HCT116 (cell line): Measurements from ENCODE around the gene GAK. TPM values are rescaled to one million over a fixed set of nuclear protein-coding genes. Genes with fewer than 3 reads are reported as not detected.

Experiments
- ATAC-seq: fragments of 200-7000 bp; cut with Tn5 transposase; 2 replicates; pipeline ENCODE4 v1.9.1; 2020; ENCODE audit warnings: mild to moderate bottlenecking, moderate library complexity
- BruUV-seq: library from RNA; stranded (reverse); fragments of 400-500 nt; replicated peaks from 2 replicates; lab custom pipeline; 2021; lab: Mats Ljungman, UMichigan
- CTCF ChIA-PET: fragments of 300-600 bp; sonication (Branson Sonifier 250); formaldehyde crosslinking; loops from one replicate; lab custom pipeline; 2021; ENCODE audit warnings: antibody characterized with exemption; lab: Charles Lee
- POLR2A ChIA-PET: fragments of 300-600, 350-600 bp; sonication (Branson Sonifier 250); formaldehyde crosslinking; loops from one replicate; lab custom pipeline; 2021; ENCODE audit warnings: antibody characterized with exemption; lab: Charles Lee
- RAD21 ChIA-PET, 2 experiments: fragments of 300-600 bp; sonication (Branson Sonifier 250); formaldehyde crosslinking; loops; one replicate each; lab custom pipeline; 2023; ENCODE audit warnings: low total read pairs in 2 of 2; ENCODE audit not compliant: uncharacterized antibody in 2 of 2, unreplicated experiment in 2 of 2, low non-redundant PET in 1 of 2; lab: Charles Lee
- DNase-seq: peaks from one replicate; pipeline ENCODE4 v3.0.0-alpha.2; 2010; ENCODE audit warnings: low read depth, low spot score
- H2AFZ ChIP-seq: fragments of 200-600 bp; shearing (Covaris generic), sonication (generic); 2 replicates; pipeline ENCODE4 v1.6.1; 2017; ENCODE audit warnings: low read depth, mixed run types, mixed read lengths, antibody characterized with exemption, low read length; ENCODE audit not compliant: poor library complexity, severe bottlenecking
- H3K27ac ChIP-seq: 2 replicates; pipeline ENCODE4 v1.5.1; 2012; ENCODE audit warnings: low read depth, low read length
- H3K27me3 ChIP-seq: fragments of 200-600 bp; sonication (generic); 2 replicates; pipeline ENCODE4 v1.6.1; 2016; ENCODE audit warnings: mixed run types, low read length, mixed read lengths; ENCODE audit not compliant: insufficient read depth
- H3K36me3 ChIP-seq, 2 experiments: fragments of 200-500 bp in 1 of 2; fragments of 200-600 bp in 1 of 2; sonication (Bioruptor generic) in 1 of 2; sonication (generic) in 1 of 2; 2 replicates each; pipeline versions ENCODE4 v1.5.1 to v1.6.1; 2014 to 2016; ENCODE audit warnings: low read length in 2 of 2, inconsistent platforms in 1 of 2, mixed read lengths in 1 of 2, mixed run types in 1 of 2; ENCODE audit not compliant: insufficient read depth in 2 of 2, control insufficient read depth in 1 of 2
- H3K4me1 ChIP-seq, 2 experiments: fragments of 200-600 bp in 1 of 2; sonication (generic) in 1 of 2; 2 replicates each; pipeline versions ENCODE4 v1.5.1 to v1.6.1; 2012 to 2017; ENCODE audit warnings: low read length in 2 of 2, inconsistent platforms in 1 of 2, mild to moderate bottlenecking in 1 of 2, mixed read lengths in 1 of 2, mixed run types in 1 of 2, moderate library complexity in 1 of 2; ENCODE audit not compliant: insufficient read depth in 2 of 2, control insufficient read depth in 1 of 2
- H3K4me2 ChIP-seq: fragments of 200-600 bp; sonication (generic); 2 replicates; pipeline ENCODE4 v1.6.1; 2017; ENCODE audit warnings: mixed run types, low read length, mixed read lengths
- H3K4me3 ChIP-seq, 2 experiments: fragments of 200-600 bp in 1 of 2; sonication (generic) in 1 of 2; replicated peaks in 1 of 2; 2 replicates each; pipeline ENCODE4 v1.5.1; 2011 to 2016; ENCODE audit warnings: low read length in 2 of 2, control low read depth in 1 of 2, low read depth in 1 of 2, mild to moderate bottlenecking in 1 of 2, mixed read lengths in 1 of 2, mixed run types in 1 of 2
- H3K79me2 ChIP-seq: fragments of 200-600 bp; sonication (generic); 2 replicates; pipeline ENCODE4 v1.6.1; 2017; ENCODE audit warnings: mild to moderate bottlenecking, mixed run types, low read length, moderate library complexity, mixed read lengths; ENCODE audit not compliant: insufficient read depth
- H3K9ac ChIP-seq: fragments of 200-600 bp; sonication (generic); 2 replicates; pipeline ENCODE4 v1.6.1; 2016; ENCODE audit warnings: low read length, mixed read lengths
- H3K9me2 ChIP-seq: fragments of 200-600 bp; sonication (generic), shearing (Covaris generic); 2 replicates; pipeline ENCODE4 v1.6.1; 2017; ENCODE audit warnings: mixed run types, mild to moderate bottlenecking, moderate library complexity; ENCODE audit not compliant: insufficient read depth
- H3K9me3 ChIP-seq, 2 experiments: fragments of 200-500 bp in 1 of 2; fragments of 200-600 bp in 1 of 2; sonication (Bioruptor generic) in 1 of 2; sonication (generic) in 1 of 2; 2 replicates each; pipeline ENCODE4 v1.6.1; 2014 to 2017; ENCODE audit warnings: low read length in 2 of 2, mixed read lengths in 2 of 2, inconsistent platforms in 1 of 2, low read depth in 1 of 2, mild to moderate bottlenecking in 1 of 2, mixed run types in 1 of 2, moderate library complexity in 1 of 2; ENCODE audit not compliant: control insufficient read depth in 1 of 2, insufficient read depth in 1 of 2
- H4K20me1 ChIP-seq: fragments of 200-600 bp; sonication (generic), shearing (Covaris generic); 2 replicates; pipeline ENCODE4 v1.6.1; 2017; ENCODE audit warnings: mixed run types, mild to moderate bottlenecking, moderate library complexity; ENCODE audit not compliant: insufficient read depth
- CBX3 ChIP-seq: IDR thresholded peaks from 2 replicates; pipeline ENCODE4 v1.6.1; 2012; ENCODE audit warnings: low read depth
- CEBPB ChIP-seq: IDR thresholded peaks from 2 replicates; pipeline ENCODE4 v1.6.1; 2012; ENCODE audit warnings: low read depth
- ELF1 ChIP-seq: IDR thresholded peaks from 2 replicates; pipeline ENCODE4 v1.6.1; 2012; ENCODE audit warnings: low read depth, borderline replicate concordance
- EZH2 ChIP-seq: fragments of 200-600 bp; sonication (generic); IDR thresholded peaks from 2 replicates; pipeline ENCODE4 v1.6.1; 2017; ENCODE audit warnings: antibody characterized with exemption, mixed run types
- RAD21 ChIP-seq: IDR thresholded peaks from 2 replicates; pipeline ENCODE4 v1.6.1; 2012; ENCODE audit warnings: low read depth, mild to moderate bottlenecking
- SP1 ChIP-seq: IDR thresholded peaks from 2 replicates; pipeline ENCODE4 v1.6.1; 2012; ENCODE audit warnings: low read depth
- SRF ChIP-seq: IDR thresholded peaks from 2 replicates; pipeline ENCODE4 v1.6.1; 2012; ENCODE audit warnings: low read depth
- TCF7L2 ChIP-seq: IDR thresholded peaks from 2 replicates; pipeline ENCODE4 v1.7.0; 2011; ENCODE audit warnings: borderline replicate concordance, inconsistent platforms; ENCODE audit not compliant: insufficient read depth, insufficient read length; ENCODE audit errors: extremely low read depth
- YY1 ChIP-seq: IDR thresholded peaks from 2 replicates; pipeline ENCODE4 v1.6.1; 2011; ENCODE audit warnings: low read length, low read depth, moderate library complexity, mild to moderate bottlenecking; ENCODE audit not compliant: insufficient replicate concordance; ENCODE audit errors: extremely low read depth
- ZFX ChIP-seq: fragments of 450-650 bp; IDR thresholded peaks from 2 replicates; pipeline ENCODE4 v1.6.1; 2017
- intact Hi-C: fragments of 100-400 bp; cut with micrococcal nuclease; formaldehyde crosslinking; loops from 2 replicates; pipeline ENCODE4 v1.10.0; 2022
- total RNA-seq: library from RNA; stranded (reverse); gene quantifications from one replicate; pipeline ENCODE4 v1.2.1, GENCODE V29; 2021; ENCODE audit not compliant: unreplicated experiment
- TF ChIP-seq, protein P1 (sequence below), 3 experiments: fragments of 200-600 bp in 1 of 3; sonication (generic) in 1 of 3; IDR thresholded peaks in 2 of 3; conservative IDR thresholded peaks in 1 of 3; 2 replicates each; pipeline ENCODE4 v1.5.1; 2012 to 2017; ENCODE audit warnings: low read depth in 2 of 3, low read length in 2 of 3, antibody characterized with exemption in 1 of 3, borderline replicate concordance in 1 of 3, control low read depth in 1 of 3, mild to moderate bottlenecking in 1 of 3, mixed read lengths in 1 of 3, mixed run types in 1 of 3, moderate library complexity in 1 of 3; ENCODE audit not compliant: insufficient read depth in 1 of 3

The GAK gene
- total RNA-seq, 1 experiment from 2014 or later: 123 TPM

DNA sequence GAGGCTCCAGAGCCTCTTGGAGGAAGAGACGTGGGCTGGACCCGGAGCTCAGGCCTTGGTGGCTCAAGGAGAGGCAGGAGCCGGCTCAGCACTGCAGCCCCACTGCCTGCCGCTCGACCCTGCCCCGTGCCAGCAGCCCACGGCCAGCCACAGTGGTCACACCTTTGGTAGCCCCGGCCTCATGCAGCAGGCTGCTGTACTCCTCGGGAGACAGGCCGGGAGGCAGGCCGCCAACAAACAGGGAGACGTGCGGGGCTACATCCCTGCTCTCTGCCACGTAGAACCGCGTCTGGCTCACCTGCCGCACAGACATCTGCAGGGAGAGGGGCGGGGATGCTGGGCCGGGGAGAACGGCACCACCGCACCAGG is 33.6 kb upstream of the GAK start:
- BruUV-seq: no TSS peak
- no peaks in the 10 kb centered on the region for H3K9me2 ChIP-seq
- H3K79me2 ChIP-seq: no peaks in the 10 kb centered on the region
- H3K36me3 ChIP-seq: no peaks in the 10 kb centered on the region
- TF ChIP-seq SP1 (no peak), EZH2 (no peak), YY1 (no peak), CEBPB (no peak), RAD21 (no peak), TCF7L2 (no peak), CBX3 (no peak), SRF (no peak), ZFX (no peak), ELF1 (no peak)
- TF ChIP-seq, protein P1, sequence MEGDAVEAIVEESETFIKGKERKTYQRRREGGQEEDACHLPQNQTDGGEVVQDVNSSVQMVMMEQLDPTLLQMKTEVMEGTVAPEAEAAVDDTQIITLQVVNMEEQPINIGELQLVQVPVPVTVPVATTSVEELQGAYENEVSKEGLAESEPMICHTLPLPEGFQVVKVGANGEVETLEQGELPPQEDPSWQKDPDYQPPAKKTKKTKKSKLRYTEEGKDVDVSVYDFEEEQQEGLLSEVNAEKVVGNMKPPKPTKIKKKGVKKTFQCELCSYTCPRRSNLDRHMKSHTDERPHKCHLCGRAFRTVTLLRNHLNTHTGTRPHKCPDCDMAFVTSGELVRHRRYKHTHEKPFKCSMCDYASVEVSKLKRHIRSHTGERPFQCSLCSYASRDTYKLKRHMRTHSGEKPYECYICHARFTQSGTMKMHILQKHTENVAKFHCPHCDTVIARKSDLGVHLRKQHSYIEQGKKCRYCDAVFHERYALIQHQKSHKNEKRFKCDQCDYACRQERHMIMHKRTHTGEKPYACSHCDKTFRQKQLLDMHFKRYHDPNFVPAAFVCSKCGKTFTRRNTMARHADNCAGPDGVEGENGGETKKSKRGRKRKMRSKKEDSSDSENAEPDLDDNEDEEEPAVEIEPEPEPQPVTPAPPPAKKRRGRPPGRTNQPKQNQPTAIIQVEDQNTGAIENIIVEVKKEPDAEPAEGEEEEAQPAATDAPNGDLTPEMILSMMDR (IDR thresholded peaks at IDR 0.05 in 2 of 3, conservative IDR thresholded peaks at IDR 0.05 in 1 of 3; ENCODE audit: borderline replicate concordance in 1 of 3, insufficient read depth in 1 of 3, low read depth in 2 of 3, low read length in 2 of 3): no peak
- TF ChIP-seq, all 23 proteins: peak for 0
- Histone ChIP-seq H3K27me3 (no peaks in the 10 kb centered on the region), H3K4me1 (peaks cover 5 to 20% of the 10 kb centered on the region in 2 experiments; a peak in 3 of 4 replicates), H3K4me3 (no peak overlapping the region), H3K4me2 (no peak overlapping the region), H2AFZ (no peak overlapping the region), H4K20me1 (no peaks in the 10 kb centered on the region), H3K9ac (no peak overlapping the region), H3K27ac (no peak overlapping the region), H3K9me3 (no peaks in the 10 kb centered on the region)
- intact Hi-C loops: no loop called here
- DNase-seq (no peak), ATAC-seq (no peak)
- POLR2A ChIA-PET: no interaction called here
- RAD21 ChIA-PET: no interaction called here
- CTCF ChIA-PET: no interaction called here
